NT2/D1 (cell line): ENCODE data around the gene INTS1.

ENCODE experiments used
- SUZ12 ChIP-seq: IDR thresholded peaks from 2 replicates; pipeline ENCODE4 v1.6.1; 2011; ENCODE audit not compliant: insufficient read length, insufficient read depth; ENCODE audit errors: extremely low read depth
- YY1 ChIP-seq: IDR thresholded peaks from 2 replicates; pipeline ENCODE4 v1.6.1; 2011; ENCODE audit not compliant: insufficient read length, insufficient read depth
- ZNF274 ChIP-seq: IDR thresholded peaks from 2 replicates; pipeline ENCODE4 v1.6.1; 2011; ENCODE audit warnings: mild to moderate bottlenecking, low read depth, low read length

DNA sequence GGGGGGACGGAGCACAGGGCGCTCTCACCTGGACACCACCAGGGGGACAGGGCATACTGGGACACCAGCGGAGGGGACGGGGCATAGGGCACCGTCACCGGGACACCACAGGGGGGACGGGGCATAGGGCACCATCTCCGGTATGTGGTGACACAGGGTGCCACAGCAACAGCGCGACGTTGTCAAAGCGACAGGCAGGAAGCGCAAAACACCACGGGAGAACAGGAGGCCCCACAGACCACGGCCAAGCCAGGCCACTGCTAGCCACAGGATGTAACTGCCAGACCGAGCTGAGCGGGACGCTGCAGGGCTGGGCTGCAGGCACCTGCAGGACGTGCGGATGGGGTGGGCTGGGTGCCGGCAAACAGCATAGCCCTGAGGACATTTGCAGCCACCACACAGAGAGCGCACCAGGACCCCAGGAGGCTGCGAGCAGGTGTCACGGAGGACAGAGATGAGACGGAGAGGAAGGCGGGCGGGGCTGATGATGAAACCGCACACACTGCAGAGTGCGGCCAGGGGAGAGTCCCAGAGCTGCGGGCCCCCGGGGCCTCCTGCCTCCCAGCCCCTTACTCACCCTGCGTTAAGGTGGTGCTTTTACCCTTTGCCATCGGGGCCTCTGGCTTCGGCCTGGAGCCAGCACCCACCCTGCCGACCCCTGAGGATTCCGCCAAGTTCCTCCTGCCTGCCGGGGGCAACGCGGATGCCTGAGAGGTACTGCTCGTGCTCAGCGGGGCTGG, 62.4 kb downstream of the INTS1 start:
- TF ChIP-seq ZNF274: no peak
- TF ChIP-seq SUZ12: no peak
- TF ChIP-seq YY1: no peak
